HG03097 (cell line): ENCODE measurements around the gene ARMC7.
"Not testable (repeated sequence)": the region's sequence is repeated elsewhere in the genome, so short reads cannot be mapped to it uniquely, and the experiment has no call there.

Source experiments
- ATAC-seq: cut with Tn5 transposase; IDR thresholded peaks from one replicate; pipeline ENCODE4 v1.9.1; 2021; ENCODE audit not compliant: unreplicated experiment, low FRiP score

ARMC7 gene

DNA sequence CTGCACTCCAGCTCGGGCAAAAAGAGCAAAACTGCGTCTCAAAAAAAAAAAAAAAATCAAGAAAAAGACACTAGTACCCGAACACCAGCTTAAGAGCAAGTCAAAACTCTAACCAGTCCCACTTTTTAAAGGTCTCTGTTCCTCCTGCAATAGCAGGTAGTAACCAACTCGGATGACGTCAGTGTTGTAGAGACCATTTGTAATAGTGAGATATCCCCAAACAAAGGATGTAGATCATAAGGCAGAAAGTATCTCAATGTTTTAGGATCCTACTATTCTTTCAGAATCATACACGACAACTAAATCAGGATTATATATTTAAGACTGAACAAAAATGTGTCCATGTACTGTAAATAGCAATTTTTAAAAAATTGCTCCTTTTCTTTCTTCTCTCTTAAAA lies 42.2 kb downstream of the ARMC7 start:
- ATAC-seq, result no peak

- no peak for ATAC-seq
Observed at GRCh38 chr17:75152523-75152921, 42.8 kb downstream of the ARMC7 start.

DNA sequence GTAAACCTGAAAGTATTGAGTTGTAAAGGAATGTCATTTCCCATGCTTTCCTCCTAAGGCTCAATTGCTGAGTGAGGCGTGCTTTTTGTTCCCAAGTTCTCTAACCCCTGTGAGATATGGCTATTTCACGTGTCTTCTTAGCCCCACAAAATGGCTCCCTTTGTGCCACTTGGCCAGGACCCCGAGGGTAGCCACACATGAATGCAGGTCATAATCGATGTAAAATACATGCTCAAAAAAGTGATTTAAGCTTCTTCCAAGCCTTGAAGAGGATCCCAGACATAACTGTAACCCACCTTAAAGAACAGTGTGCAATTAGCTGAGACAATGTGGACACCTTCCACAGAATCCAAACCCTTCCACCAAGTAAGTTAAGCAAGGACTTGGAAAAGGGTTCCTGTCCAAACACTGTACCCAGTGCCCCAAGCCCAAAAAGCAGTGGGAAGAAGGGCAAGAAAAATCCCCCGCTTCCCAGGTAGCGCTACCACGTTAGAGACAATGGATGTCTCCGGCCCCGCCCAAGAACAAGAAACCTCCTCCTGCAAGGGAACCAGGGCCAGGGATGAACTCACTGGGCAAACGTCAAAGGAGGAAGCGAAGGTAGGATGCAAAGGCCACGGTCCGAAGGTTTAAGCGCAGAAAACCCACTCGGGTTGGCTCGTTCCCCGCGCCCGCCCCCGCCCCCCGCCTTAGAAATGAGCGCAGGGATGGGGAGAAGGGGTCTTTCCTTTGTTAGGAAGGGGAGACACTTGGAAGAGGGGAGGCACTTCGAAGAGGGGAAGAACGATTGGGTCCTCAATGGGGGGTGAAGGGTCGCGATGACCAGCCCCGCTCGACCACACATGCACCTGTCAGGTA lies 43.4 kb downstream of the ARMC7 start:
- no peak for ATAC-seq

DNA sequence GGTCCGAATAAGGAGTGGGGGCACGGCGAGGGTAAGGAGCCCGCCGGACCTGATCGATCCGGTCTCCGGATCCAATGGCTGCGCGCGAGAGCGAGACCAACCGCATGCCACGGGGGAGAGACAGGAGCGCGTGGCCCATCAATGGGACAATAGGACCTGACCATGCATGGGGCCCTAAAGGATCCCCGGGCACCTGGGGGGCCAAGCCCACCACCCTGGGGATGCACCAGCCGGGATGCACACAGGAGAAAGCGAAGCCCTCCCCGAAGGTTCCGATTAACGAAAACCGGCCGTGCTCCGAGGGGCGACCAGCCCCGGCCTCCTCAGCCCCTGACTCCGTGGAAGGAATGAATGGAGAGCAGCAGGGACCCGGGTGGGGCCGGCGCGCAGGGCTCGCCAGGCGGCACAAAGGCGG lies 44.0 kb downstream of the ARMC7 start:
- ATAC-seq, result peak; percentile 11

- ATAC-seq, result peak; percentile 95
Observed at GRCh38 chr17:75154195-75155106, 44.7 kb downstream of the ARMC7 start, which contains the start of gene JPT1. TSS of gene JPT1 (minus strand) at chr17:75154512. CDS start at chr17:75154397, 115 bp downstream.

DNA sequence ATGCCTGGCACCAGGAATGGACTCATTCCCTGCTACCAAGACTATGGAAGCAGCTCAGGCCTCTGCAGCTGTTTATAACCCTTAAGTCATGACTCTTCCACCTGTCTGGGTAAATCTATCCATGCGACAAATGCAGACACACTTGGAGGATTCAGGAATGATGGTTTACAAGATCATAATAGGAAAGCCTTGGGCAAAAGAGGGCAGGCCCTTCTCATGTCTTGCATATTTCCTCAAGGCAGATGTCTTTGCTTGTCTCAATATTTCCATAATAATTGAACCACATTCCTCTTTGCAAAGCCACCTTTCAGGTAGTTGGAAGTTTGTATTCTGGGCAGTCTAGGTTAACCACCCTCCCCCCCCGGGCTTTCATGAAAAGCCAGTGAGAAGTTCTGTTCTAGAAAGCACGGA lies 45.4 kb downstream of the ARMC7 start:
- ATAC-seq, result no peak

GRCh38 chr17:75158480-75158879 lies 48.7 kb downstream of the ARMC7 start:
- ATAC-seq, result not testable (repeated sequence)

- ATAC-seq, result no peak
Observed at GRCh38 chr17:75159196-75160031, 49.6 kb downstream of the ARMC7 start.

GRCh38 chr17:75160211-75160610 lies 50.4 kb downstream of the ARMC7 start:
- ATAC-seq, result no peak

DNA sequence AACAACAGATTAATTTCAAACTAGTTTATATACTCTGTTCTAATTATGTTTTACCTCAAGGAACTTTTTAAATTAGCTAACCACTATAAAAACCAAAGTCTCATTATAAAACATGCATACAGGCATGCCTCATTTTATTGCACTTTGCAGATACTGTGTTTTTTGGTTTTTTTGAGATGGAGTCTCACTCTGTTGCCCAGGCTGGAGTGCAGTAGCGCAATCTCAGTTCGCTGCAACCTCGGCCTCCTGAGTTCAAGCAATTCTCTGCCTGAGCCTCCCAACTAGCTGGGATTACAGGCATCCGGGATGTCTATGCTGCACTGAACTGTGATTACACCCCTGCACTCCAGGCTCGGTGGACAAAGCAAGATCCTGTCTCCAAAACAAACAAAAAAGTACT lies 53.3 kb downstream of the ARMC7 start:
- ATAC-seq, result no peak

DNA sequence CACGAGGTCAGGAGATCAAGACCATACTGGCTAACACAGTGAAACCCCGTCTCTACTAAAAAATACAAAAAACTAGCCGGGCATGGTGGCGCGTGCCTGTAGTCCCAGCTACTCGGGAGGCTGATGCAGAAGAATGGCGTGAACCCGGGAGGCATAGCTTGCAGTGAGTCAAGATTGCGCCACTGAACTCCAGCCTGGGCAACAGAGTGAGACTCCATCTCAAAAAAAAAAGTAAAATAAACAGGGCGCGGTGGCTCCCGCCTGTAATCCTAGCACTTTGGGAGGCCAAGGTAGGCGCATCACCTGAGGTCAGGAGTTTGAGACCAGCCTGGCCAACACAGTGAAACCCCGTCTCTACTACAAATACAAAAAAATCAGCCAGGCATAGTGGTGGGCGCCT lies 54.8 kb downstream of the ARMC7 start:
- ATAC-seq, result not testable (repeated sequence)

- no peak for ATAC-seq
Observed at GRCh38 chr17:75168998-75169397, 59.2 kb downstream of the ARMC7 start.

- ATAC-seq, result no peak
Observed at GRCh38 chr17:75173526-75173925, 63.8 kb downstream of the ARMC7 start.

GRCh38 chr17:75174996-75175395 lies 65.2 kb downstream of the ARMC7 start:
- ATAC-seq, result no peak

GRCh38 chr17:75176625-75177024 lies 66.9 kb downstream of the ARMC7 start:
- ATAC-seq, result no peak

DNA sequence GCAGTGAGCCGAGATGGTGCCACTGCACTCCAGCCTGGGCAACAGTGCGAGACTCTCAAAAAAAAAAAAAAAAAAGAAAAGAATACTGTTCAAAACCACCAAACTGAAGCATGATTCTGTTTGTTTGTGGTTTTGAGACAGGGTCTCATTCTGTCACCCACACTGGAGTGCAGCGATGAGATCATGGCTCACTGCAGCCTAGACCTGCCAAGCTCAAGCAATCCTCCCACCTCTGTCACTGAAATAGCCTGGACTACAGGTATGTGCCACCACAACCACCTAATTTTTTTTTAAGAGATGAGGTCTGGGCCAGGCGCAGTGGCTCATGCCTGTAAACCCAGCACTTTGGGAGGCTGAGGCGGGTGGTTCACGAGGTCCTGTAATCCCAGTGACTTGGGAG lies 68.7 kb downstream of the ARMC7 start:
- ATAC-seq, result no peak
